Colonic mucosa (tissue), 4 donors: ENCODE data around the gene DTNB. TPM values are rescaled to one million over a fixed set of nuclear protein-coding genes. Genes with fewer than 3 reads are reported as not detected.

Experiments
- DNase-seq: peaks from one replicate; pipeline ENCODE4 v3.0.0-alpha.2; 2020
- H3K27ac ChIP-seq: fragments of 200-600 bp; one replicate; pipeline ENCODE4 v1.8.0; 2021
- H3K27me3 ChIP-seq: fragments of 200-600 bp; one replicate; pipeline ENCODE4 v1.8.0; 2021
- H3K36me3 ChIP-seq: fragments of 200-600 bp; one replicate; pipeline ENCODE4 v1.8.0; 2021
- H3K4me1 ChIP-seq: fragments of 200-600 bp; one replicate; pipeline ENCODE4 v1.8.0; 2021; ENCODE audit warnings: mild to moderate bottlenecking
- H3K4me3 ChIP-seq: fragments of 200-600 bp; one replicate; pipeline ENCODE4 v1.8.0; 2021
- H3K9ac ChIP-seq, 2 donors: one replicate each; pipeline ENCODE4 v1.7.0; 2013; ENCODE audit warnings: control low read depth in 2 of 2, low read depth in 2 of 2, low read length in 2 of 2
- H3K9me3 ChIP-seq: fragments of 200-600 bp; one replicate; pipeline ENCODE4 v1.8.0; 2021
- intact Hi-C: fragments of 100-400 bp; cut with DNase I; formaldehyde crosslinking; loops from one replicate; pipeline ENCODE4 v1.14.1; 2022
- total RNA-seq, 2 donors: library from RNA; stranded (reverse); fragmentation: NEBNext Ultra II Directional in 1 of 2; extraction: Animal tissue kit (Norgen Biotek cat#: 25700) in 1 of 2; gene quantifications; one replicate each; pipeline ENCODE4 v1.2.1, GENCODE V29; 2021
- TF ChIP-seq, protein P1 (sequence below): fragments of 200-600 bp; IDR thresholded peaks from one replicate; pipeline ENCODE4 v1.8.0; 2022; ENCODE audit warnings: antibody characterized with exemption, mild to moderate bottlenecking
- donor health status: healthy.
- donor health status: DM: no; HTN: no; CAD: no.
- donor health status: DM: no; HTN: no; CAD: no.

DTNB gene
- 1 to 10 TPM; 5.2 to 9.3 TPM for total RNA-seq

DNA sequence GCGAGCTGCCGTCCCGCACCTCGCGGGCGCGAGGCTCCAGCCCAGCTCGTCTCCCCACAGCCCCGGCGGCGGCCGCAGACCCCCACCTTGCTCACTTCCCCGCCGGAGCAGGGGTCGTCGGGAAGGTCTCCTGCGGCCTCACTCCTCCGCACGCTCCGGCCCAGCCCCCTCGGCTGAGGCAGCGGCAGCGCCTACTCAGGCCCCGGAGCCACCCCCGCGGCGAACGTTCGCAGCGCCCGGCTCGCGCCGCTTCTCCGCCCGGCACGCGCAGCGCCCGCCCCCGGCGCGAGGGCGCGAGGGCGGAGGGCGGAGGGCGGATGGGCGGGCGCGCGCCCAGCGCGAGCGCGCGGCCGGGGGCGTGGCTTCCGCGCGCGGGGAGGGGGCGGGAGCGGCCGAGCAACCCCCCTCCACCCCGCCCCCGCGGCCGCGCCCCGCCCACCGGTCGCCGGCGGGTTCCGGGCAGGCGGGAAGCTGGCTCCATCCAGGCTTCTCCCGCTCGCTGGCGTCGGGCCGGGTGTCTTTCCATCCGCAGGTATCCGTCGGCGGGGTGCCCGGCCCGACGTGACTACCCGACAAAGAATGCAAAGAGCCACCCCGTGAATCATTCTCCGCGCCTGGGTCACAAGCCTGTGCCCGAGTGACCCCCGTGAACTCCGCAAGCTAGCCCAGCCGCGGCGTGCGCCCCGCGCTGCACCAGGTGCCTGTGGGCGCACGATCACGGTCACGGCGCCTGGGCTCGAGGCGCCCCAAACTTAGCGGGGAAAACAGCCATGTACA is at the start of gene DTNB:
DTNB (minus strand) TSS at position 278 of the 777 bp plus-strand sequence. CDS start 20,917 bp downstream, outside the sequence.
- H3K4me3 ChIP-seq: peak within 1 kb of the TSS; percentile 72
- TF ChIP-seq, protein P1, sequence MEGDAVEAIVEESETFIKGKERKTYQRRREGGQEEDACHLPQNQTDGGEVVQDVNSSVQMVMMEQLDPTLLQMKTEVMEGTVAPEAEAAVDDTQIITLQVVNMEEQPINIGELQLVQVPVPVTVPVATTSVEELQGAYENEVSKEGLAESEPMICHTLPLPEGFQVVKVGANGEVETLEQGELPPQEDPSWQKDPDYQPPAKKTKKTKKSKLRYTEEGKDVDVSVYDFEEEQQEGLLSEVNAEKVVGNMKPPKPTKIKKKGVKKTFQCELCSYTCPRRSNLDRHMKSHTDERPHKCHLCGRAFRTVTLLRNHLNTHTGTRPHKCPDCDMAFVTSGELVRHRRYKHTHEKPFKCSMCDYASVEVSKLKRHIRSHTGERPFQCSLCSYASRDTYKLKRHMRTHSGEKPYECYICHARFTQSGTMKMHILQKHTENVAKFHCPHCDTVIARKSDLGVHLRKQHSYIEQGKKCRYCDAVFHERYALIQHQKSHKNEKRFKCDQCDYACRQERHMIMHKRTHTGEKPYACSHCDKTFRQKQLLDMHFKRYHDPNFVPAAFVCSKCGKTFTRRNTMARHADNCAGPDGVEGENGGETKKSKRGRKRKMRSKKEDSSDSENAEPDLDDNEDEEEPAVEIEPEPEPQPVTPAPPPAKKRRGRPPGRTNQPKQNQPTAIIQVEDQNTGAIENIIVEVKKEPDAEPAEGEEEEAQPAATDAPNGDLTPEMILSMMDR: no peak
- H3K9me3 ChIP-seq: no peaks in the 10 kb centered on the region
- DNase-seq: peak; percentile 83
- peaks cover 4% of the 10 kb centered on the region for H3K4me1 ChIP-seq
- H3K9ac ChIP-seq: peak within 1 kb of the TSS; percentile 85 to 88
- peak within 1 kb of the TSS; percentile 58 for H3K27ac ChIP-seq
- no peaks in the 10 kb centered on the region for H3K36me3 ChIP-seq
- no peaks in the 10 kb centered on the region for H3K27me3 ChIP-seq
- intact Hi-C loops: no loop called here

DNA sequence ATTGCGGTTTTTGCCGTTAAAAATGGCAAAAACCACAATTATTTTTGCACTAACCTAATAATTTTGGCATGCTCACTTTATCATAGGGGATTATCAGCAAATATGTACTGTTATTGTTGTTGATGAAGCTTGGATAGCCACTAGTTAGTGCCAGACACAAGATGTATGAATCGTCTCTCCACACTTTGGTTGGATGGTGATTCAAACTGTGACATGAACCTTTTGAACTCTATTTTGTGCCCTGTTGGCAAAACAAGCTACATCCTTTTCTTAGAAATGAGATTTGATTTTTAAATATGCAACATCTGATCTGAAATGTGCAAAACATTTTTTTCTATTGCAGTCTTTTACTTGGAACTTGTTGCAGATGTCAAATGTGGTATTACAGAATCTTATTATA is 48.8 kb upstream of the DTNB start:
- no peaks in the 10 kb centered on the region for H3K4me1 ChIP-seq
- no peaks in the 10 kb centered on the region for H3K9me3 ChIP-seq
- DNase-seq: no peak
- no peak overlapping the region for H3K27ac ChIP-seq
- no peaks in the 10 kb centered on the region for H3K27me3 ChIP-seq
- H3K4me3 ChIP-seq: no peak overlapping the region
- no peaks in the 10 kb centered on the region for H3K36me3 ChIP-seq
- H3K9ac ChIP-seq: no peak overlapping the region
- intact Hi-C loops: no loop called here
- TF ChIP-seq, protein P1: no peak

DNA sequence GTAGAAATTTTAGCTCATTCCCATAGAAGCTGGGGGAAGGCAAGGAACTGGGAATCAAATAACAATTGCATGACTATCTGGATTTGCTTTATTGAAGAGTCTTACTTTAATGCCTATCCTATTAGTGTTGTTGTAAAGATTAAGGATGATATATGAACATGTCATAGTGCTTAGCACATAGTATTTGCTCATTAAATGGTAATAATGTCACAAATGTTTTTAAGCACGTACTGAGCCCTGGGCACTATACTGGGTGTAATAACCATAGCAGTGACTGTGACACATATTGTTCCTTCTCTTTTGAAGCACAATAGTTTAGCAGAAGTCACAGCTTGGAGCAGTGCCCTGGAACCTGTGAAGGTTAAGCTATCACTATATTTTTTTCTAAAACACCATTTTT is 47.2 kb upstream of the DTNB start:
- no peak for DNase-seq
- H3K4me3 ChIP-seq: no peak overlapping the region
- H3K9me3 ChIP-seq: no peaks in the 10 kb centered on the region
- H3K27me3 ChIP-seq: no peaks in the 10 kb centered on the region
- no peaks in the 10 kb centered on the region for H3K4me1 ChIP-seq
- no peak overlapping the region for H3K27ac ChIP-seq
- no peaks in the 10 kb centered on the region for H3K36me3 ChIP-seq
- TF ChIP-seq, protein P1: no peak
- intact Hi-C loops: no loop called here
- H3K9ac ChIP-seq: no peak overlapping the region

DNA sequence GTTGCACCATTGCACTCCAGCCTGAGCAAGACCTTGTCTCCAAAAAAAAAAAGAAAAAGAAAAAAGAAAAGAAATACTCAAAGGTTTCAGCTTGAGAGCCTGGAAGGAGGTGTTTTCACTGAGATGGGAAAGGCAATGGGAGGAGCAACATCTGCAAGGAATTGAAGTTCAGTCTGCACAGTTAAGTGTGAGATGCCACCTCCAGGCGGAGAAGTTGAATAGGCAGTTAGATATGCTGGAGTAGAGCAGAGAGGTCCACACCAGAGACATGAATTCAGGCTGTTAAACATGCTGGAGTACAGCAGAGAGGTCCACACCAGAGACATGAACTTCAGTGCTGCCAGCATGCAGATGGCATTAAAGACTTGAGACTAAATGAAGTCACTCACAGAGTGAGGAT is 41.4 kb upstream of the DTNB start:
- intact Hi-C loops: no loop called here
- no peak for DNase-seq
- Histone ChIP-seq H3K27me3 (no peaks in the 10 kb centered on the region), H3K9me3 (no peaks in the 10 kb centered on the region), H3K9ac (no peak overlapping the region), H3K4me3 (no peak overlapping the region), H3K4me1 (no peaks in the 10 kb centered on the region), H3K36me3 (no peaks in the 10 kb centered on the region), H3K27ac (no peak overlapping the region)
- TF ChIP-seq, protein P1: no peak

DNA sequence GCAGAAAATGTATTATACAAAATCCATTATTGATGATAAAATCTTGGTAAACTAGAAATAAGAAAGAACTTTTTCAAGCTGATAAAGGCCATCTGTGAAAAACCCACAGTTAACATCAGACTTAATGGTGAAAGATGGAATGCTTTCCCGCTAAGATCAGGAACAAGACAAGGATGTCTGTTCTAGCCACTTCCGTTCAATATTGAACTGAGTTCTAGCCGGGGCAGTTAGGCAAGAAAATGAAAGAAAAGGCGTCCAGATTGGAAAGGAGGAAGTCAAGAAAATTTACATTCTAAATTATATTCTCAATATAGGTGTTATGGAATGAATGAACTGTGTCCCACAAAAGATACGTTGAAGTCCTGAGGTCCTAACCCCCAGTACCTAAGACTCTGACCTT is 39.1 kb upstream of the DTNB start:
- Histone ChIP-seq H3K9ac (no peak overlapping the region), H3K36me3 (no peaks in the 10 kb centered on the region), H3K4me3 (no peak overlapping the region), H3K4me1 (no peaks in the 10 kb centered on the region), H3K27ac (no peak overlapping the region), H3K9me3 (no peaks in the 10 kb centered on the region), H3K27me3 (no peaks in the 10 kb centered on the region)
- intact Hi-C loops: no loop called here
- no peak for DNase-seq
- TF ChIP-seq, protein P1: no peak
